ENCODE data around the gene BCAR3.

Gene BCAR3

DNA sequence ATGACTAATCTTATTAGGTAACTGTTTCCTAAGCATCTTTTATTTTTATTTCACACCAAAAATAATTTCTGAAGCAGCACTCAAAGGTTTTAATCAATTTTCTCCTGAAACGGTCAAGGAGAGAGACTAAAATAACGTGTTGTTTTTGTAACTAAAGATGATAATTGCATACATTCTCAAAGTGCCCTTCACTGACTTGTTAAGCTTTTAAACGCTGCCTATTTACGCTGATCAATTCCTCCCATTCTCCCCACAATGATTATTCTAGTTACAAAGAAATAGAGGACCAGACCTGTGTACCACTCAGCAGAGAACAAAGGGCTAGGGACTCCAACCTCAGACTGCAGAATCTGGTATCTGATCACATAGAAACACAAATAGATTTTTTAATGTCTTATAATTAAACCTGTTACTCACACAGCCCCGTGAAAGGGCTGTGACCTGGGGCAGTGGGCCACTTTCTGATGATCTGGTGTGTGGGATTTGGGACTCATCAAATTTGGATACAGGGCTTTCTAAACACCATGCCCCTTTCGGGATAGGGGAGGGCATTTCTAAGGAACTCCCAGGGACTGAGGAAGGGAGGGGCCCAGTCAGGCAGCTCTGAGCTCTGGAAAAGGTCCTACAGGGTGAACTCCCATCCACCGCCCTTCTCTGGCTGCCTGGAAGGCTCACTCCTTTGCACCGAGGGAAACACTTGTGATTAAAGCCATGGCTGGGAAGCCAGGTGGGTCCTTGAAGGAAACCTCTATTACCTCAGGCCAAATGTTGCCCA, 65.2 kb downstream of the BCAR3 start:
- no peak for DNase-seq (ENCODE audit: low read depth in 2 of 2)

- peak; percentile 61 to 62 for DNase-seq (ENCODE audit: low read depth in 2 of 2)
These were observed 66.0 kb downstream of the BCAR3 start for GRCh38 chr1:93615582-93616150.

GRCh38 chr1:93614986-93615581, 66.6 kb downstream of the BCAR3 start:
- peak; percentile 60 to 63 for DNase-seq (ENCODE audit: low read depth in 2 of 2)

- DNase-seq (ENCODE audit: low read depth in 2 of 2), result no peak
These were observed 67.1 kb downstream of the BCAR3 start for GRCh38 chr1:93614541-93614940.

GRCh38 chr1:93613898-93614297, 67.7 kb downstream of the BCAR3 start:
- DNase-seq (ENCODE audit: low read depth in 2 of 2), result no peak

- DNase-seq (ENCODE audit: low read depth in 2 of 2), result no peak
These were observed 69.1 kb downstream of the BCAR3 start for GRCh38 chr1:93612510-93612909.

GRCh38 chr1:93611668-93612067, 70.0 kb downstream of the BCAR3 start:
- DNase-seq (ENCODE audit: low read depth in 2 of 2), result no peak

- no peak for DNase-seq (ENCODE audit: low read depth in 2 of 2)
These were observed 72.1 kb downstream of the BCAR3 start for GRCh38 chr1:93609536-93609935.

DNA sequence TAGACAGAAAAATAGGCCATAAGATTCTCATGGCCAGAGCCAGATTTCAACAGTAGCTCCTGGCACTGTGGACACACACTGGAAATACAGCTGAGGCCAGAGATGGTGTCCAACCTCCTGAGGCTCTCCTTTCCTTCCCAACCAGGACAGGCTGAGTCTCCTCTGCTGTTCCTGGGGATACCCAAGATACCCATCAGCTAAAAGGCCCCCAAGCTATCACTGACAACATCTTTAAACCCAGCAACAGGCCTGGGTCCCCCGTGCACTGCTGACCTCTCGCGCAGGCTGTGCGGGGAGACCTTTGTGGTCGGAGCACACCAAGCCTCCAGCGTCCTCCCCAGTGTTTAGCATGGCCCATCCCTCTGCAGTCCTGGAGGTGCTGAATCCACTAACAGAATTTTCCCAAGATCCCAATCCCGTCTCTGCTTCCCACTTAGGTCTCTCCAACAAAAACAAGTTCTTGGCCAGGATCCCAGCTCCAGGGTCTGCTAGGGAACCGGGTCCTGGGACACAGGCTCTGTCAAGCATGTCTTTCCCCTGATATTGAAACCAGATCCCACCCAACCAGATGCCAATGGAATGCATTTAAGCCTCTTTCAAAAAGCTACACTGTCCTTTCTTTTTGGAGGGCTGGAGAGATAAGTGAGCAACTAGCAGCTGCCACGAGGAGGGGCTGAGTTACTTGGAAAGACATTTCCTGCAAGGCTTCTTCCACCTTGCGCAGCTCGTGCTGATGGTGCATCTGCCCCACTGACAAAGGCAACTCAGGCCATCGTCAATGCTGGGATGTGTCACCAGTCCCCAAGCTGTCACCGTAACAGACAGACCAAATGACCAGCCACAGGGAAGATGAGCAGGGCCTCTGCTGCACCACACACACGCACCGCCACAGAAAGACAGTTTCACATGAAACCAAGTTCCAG, 73.2 kb downstream of the BCAR3 start:
- no peak for DNase-seq (ENCODE audit: low read depth in 2 of 2)

DNA sequence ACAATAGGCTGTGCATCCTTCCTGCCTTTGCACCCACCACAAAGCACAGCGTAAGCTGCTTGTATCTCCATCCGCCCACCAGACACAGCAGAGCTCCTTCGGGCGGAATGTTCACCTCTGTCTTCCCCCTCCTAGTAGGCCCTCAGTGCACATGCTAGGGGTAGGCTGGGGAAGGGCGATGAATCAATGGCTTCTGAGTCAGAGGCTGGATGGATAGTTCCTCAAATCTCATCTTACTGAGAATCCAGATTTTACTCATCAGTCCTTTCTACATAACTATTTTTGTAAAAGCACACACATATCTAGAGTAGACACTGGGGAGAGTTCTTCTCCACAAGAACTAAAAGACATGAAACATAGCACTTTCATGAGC, 73.8 kb downstream of the BCAR3 start:
- DNase-seq (ENCODE audit: low read depth in 2 of 2), result peak; percentile 66 to 69

DNA sequence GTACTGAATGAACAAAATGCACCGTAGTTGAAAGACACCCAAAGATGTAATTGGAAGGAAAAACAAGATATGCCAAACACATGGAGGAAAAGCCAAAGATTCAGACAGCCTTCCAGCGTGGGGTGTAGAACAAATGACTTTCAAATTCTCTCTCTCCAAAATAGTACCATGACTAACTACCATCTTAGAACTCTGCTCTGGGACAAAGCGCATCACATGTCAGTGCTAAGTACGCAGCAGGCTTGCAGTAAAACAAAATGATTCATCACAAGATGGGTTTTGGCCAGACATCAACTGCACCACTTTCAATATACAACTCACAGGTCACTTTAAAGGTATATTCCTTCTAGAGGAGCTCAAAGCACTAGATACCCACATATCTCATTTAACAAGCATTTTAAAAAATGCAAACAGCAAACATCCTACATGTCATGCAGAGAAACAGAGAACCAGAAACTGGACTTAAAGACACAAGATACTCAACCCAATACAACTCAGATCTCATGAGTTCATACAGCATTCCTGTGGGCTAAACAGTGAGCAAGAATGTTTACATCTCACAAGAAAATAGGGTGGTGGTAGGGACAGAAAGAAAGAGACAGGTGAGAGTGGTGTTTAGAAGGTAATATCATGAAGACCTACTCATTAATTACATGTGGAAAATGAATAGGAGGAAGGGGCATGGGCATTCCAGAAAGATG, 75.7 kb downstream of the BCAR3 start:
- no peak for DNase-seq (ENCODE audit: low read depth in 2 of 2)

DNA sequence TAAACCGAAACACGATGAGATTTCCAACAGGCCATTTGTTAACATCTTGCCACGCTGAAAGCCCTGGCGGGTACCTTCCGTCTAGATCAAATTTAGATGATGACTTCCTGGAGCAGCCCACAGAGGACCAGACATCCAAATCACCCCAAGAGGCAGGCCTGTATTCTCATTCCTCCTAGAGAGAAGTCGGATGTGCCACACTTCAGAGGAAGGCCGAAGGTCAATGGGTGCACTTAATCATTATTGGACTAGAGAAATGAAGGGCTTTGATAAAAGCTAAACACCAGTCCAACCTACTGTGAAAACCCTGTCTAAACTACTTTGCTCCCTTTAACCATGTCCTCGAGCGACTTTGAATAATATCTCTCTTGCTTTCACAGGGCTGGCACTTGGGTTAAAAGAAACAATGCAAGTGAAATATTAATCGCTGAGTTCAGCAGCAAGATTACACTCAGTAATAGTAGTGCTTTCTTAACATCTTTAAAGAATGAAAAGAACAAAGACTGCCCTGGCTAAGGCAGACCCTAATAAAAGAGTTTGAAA, 76.5 kb downstream of the BCAR3 start:
- no peak for DNase-seq (ENCODE audit: low read depth in 2 of 2)

DNA sequence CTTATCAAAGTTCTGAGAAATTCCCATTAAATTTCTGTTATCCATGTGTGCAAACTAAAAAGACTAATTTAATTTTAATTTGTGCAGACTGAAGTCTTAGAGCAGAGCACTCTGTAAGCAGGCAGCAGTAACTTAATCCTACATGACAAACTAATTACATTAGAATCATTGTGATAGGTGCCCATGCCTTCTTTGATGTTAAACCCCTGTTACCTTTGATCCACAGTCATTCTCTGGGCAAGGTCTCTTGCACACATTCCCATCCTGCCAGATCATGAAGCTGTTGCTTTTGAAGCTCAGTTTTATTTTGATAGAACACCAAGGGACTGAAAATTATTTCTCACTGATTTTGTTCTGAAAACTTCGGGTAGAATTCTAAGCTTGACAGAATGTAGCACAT, 77.2 kb downstream of the BCAR3 start:
- DNase-seq (ENCODE audit: low read depth in 2 of 2), result no peak

GRCh38 chr1:93603601-93604000, 78.0 kb downstream of the BCAR3 start:
- DNase-seq (ENCODE audit: low read depth in 2 of 2), result no peak

- DNase-seq (ENCODE audit: low read depth in 2 of 2), result no peak
These were observed 78.5 kb downstream of the BCAR3 start for GRCh38 chr1:93603106-93603505.

DNA sequence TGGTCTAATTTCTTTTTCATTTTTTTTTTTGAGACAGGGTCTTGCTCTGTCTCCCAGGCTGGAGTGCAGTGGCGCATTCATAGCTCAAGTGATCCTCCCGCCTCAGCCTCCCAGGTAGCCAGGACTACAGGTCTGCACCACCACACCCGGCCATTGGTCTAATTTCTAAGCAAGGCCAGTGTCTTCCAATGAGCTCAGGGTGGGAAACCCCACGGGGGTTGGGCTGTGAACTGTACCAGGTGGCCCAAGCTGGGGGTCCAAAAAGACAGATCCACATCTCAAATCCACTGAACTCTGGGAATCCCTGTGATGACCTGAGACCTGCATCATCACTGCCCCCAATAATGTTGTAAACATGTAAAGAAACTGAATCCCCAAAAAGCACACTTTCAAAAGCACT, 79.5 kb downstream of the BCAR3 start:
- DNase-seq (ENCODE audit: low read depth in 2 of 2), result no peak

- DNase-seq (ENCODE audit: low read depth in 2 of 2), result no peak
These were observed 80.0 kb downstream of the BCAR3 start for GRCh38 chr1:93601686-93602085.

DNA sequence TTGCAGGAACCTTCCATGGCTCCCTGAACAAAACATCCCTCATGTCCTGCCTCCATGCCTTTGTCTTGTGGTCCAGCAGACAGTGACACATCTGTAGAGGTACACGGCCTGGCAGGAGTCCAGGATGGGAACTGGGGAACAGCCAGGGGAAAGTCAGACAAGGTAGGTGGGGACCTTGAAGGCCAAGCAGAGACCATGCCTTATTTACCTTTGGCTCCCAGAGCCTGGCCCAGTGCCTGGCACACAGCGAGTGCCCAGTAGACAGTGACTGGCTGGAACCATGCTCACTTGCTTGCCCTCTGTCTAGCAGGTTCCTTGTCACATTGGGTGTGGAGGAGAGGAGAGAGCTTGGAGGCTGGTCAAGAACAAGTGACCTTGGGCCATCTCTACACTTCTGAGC, 81.0 kb downstream of the BCAR3 start:
- no peak for DNase-seq (ENCODE audit: low read depth in 2 of 2)

- no peak for DNase-seq (ENCODE audit: low read depth in 2 of 2)
These were observed 82.2 kb downstream of the BCAR3 start for GRCh38 chr1:93599479-93599878.

DNA sequence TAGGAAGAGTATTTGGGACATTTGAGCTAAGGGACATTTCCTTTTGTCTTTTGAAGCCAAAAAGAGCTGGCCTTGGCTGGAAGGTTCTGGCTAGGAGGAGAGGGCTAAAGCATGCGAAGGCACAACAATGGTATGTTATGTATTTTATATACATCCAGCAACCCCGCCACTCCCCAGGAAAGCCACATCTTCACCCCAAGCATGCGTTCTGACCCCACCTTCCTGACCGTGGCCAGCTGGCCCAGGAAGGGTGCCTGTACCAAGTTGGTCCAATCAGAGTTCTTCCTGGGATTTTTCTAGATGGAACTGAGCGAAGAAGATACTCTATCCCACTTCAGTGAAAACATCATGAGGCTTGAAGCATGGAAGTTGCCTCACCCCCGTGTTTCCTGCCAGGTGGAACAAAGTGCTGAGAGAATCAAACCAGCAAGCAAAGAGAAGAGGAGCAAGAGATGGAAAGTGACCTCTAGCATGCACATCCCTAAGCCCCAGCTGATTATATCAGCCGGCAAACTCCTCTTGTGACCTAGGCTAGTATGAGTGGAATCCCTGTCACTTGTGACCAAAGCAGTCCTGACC, 82.7 kb downstream of the BCAR3 start:
- no peak for DNase-seq (ENCODE audit: low read depth in 2 of 2)

DNA sequence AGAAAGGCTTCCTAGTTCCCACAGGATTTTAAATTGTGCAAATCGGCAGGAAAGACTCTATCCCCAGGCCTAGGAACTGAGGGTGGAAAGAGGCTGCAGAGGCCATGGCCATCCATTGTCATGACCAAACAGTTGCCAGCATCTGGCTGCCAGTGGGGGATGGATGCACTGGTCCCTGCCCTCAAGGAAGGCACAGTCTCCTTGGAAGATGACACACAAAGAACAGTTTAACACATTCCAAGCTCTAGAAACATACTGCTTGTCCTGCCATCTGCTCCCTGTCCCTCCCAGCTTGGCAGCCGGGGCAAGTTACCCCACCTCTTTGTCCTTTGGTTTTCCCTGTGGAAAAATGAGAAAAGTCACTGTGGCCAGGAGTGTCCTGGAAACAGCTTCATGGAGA, 83.2 kb downstream of the BCAR3 start:
- DNase-seq (ENCODE audit: low read depth in 2 of 2), result no peak

All from stimulated activated CD4-positive, alpha-beta T cell treated with anti-CD3 and anti-CD28 coated beads, Interleukin-15, amount 100 ng/mL, for 48 hours (primary cell).